Measurements from ENCODE around the gene BCLAF3. TPM values are rescaled to one million over a fixed set of nuclear protein-coding genes. Genes with fewer than 3 reads are reported as not detected.

Gene BCLAF3
- total and polyA plus RNA-seq, 8 donors = 11.1 to 20.5 (median 16.9) TPM

- ATAC-seq (no peak), DNase-seq (no peak)
- no peak overlapping the region for H3K27ac ChIP-seq
- intact Hi-C loops (cut with DNase I) = no loop called here
- no peak overlapping the region for H3K4me3 ChIP-seq
- peaks cover 0 to 10% of the 10 kb centered on the region in 2 donors for H3K36me3 ChIP-seq
- no peaks in the 10 kb centered on the region for H3K9me3 ChIP-seq
- H3K27me3 ChIP-seq = no peaks in the 10 kb centered on the region
- no peak for TF ChIP-seq CTCF (IDR thresholded peaks at IDR 0.05)
- no peaks in the 10 kb centered on the region for H3K4me1 ChIP-seq
Measured at GRCh38 chrX:19960913-19961312, 29.9 kb downstream of the BCLAF3 start.

GRCh38 chrX:19958552-19959486, 32.0 kb downstream of the BCLAF3 start:
- DNase-seq (no peak), ATAC-seq (no peak)
- Histone ChIP-seq H3K4me1 (no peaks in the 10 kb centered on the region), H3K27ac (no peak overlapping the region), H3K4me3 (no peak overlapping the region), H3K9me3 (no peaks in the 10 kb centered on the region), H3K36me3 (no peaks in the 10 kb centered on the region), H3K27me3 (no peaks in the 10 kb centered on the region)
- TF ChIP-seq CTCF (IDR thresholded peaks at IDR 0.05) = no peak
- intact Hi-C loops (cut with DNase I) = no loop called here

- DNase-seq = no peak
- H3K4me1 ChIP-seq = no peaks in the 10 kb centered on the region
- intact Hi-C loops (cut with DNase I) = no loop called here
- no peak for ATAC-seq
- no peaks in the 10 kb centered on the region for H3K9me3 ChIP-seq
- H3K36me3 ChIP-seq = no peaks in the 10 kb centered on the region
- H3K27ac ChIP-seq = no peak overlapping the region
- H3K27me3 ChIP-seq = peaks cover 0 to 2% of the 10 kb centered on the region in 2 donors
- no peak overlapping the region for H3K4me3 ChIP-seq
- no peak for TF ChIP-seq CTCF (IDR thresholded peaks at IDR 0.05)
Measured at GRCh38 chrX:19956923-19957322, 33.9 kb downstream of the BCLAF3 start.

- Histone ChIP-seq H3K27me3 (peaks cover 0 to 2% of the 10 kb centered on the region in 2 donors), H3K9me3 (no peaks in the 10 kb centered on the region), H3K4me3 (no peak overlapping the region), H3K4me1 (no peaks in the 10 kb centered on the region), H3K36me3 (no peaks in the 10 kb centered on the region), H3K27ac (no peak overlapping the region)
- DNase-seq = no peak
- intact Hi-C loops (cut with DNase I) = no loop called here
- no peak for TF ChIP-seq CTCF (IDR thresholded peaks at IDR 0.05)
- ATAC-seq = no peak
Measured at GRCh38 chrX:19956306-19956705, 34.6 kb downstream of the BCLAF3 start.

GRCh38 chrX:19955306-19955705, 35.6 kb downstream of the BCLAF3 start:
- peaks cover 0 to 2% of the 10 kb centered on the region in 2 donors for H3K27me3 ChIP-seq
- DNase-seq (no peak), ATAC-seq (no peak)
- H3K4me3 ChIP-seq = no peak overlapping the region
- intact Hi-C loops (cut with DNase I) = no loop called here
- no peaks in the 10 kb centered on the region for H3K4me1 ChIP-seq
- H3K27ac ChIP-seq = no peak overlapping the region
- no peaks in the 10 kb centered on the region for H3K9me3 ChIP-seq
- no peak for TF ChIP-seq CTCF (IDR thresholded peaks at IDR 0.05)
- H3K36me3 ChIP-seq = no peaks in the 10 kb centered on the region

Data from left lung (tissue), 10 donors.